Frontal cortex (tissue), 4 donors: ENCODE data around the gene CTSZ. TPM values are rescaled to one million over a fixed set of nuclear protein-coding genes. Genes with fewer than 3 reads are reported as not detected.
A peak's percentile ranks its signal among the peaks of the same experiment; 100 is the strongest.
"Not testable (repeated sequence)": the region's sequence is repeated elsewhere in the genome, so short reads cannot be mapped to it uniquely, and the experiment has no call there.

Experiments used
- DNase-seq, 2 donors: peaks; one replicate each; pipeline ENCODE4 v3.0.0; 2012; ENCODE audit warnings: low spot score in 2 of 2
- FAIRE-seq: peaks from 2 replicates; lab custom pipeline; 2012; peaks lifted over from hg19 to GRCh38; lab: Jason Lieb, UNC
- total RNA-seq: library from RNA; depleted of rRNA; stranded (reverse); fragments of >200 nt; gene quantifications from one replicate; pipeline ENCODE4 v1.2.3, GENCODE V29; 2014
- donor health status: control.
- donor health status: control.
- donor health status: control.

CTSZ gene
- total RNA-seq, 1 donor from 2014 or later, result 10.6 TPM

DNA sequence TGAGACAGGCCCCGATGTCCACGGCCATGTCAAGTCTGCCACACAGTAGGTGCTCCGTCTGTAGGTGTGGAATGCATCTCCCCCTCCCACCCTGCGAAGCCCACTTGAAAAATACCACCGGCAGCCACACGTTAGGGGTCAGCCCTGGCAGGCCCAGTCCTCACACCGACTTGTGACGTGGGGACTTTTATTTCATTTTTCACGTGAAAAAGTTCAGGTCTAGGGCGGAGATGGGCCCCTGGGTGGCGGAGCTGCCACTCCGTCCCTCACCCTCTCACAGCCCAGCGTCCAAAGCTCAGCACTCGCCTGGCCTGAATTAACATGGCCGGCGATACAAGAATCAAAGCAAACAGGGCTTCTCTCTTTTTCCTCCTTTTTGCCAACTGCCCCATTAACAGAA lies 8.4 kb upstream of the CTSZ start:
- FAIRE-seq, result no peak
- DNase-seq, result no peak

DNA sequence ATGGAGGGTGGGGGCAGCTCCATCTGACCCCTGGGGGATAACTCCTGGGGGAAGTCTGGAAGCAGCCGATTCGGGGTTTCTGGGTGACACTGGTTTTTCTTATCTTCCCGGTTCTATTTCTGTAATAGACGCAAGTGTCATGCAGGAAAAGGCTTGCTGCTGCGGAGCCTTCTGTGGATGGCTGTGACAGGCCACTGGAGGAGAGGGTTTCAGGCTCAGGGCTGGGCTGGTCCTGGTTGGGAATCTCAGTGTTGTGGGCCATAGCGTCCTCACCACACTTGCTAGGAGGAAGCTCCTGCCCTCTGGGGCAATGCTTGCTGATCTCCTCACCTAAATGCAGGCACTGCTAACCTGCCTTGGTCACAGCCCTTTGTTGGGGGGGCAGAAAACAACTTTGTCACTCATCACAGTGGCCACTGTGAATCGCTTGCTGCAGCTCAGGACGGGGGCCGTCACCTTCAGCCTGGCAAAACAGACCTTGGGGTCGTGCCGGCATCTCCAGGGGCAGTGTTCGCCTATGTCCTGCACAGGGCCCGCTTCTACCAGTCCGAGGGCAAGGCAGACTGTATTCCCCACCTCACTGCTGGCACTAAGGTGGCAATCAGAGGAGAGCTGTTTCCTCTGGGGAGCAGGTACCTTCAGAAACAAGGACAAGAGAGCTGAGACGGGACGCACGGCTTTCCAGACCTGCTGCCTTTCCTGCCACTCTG lies 7.8 kb upstream of the CTSZ start:
- DNase-seq, result no peak

DNA sequence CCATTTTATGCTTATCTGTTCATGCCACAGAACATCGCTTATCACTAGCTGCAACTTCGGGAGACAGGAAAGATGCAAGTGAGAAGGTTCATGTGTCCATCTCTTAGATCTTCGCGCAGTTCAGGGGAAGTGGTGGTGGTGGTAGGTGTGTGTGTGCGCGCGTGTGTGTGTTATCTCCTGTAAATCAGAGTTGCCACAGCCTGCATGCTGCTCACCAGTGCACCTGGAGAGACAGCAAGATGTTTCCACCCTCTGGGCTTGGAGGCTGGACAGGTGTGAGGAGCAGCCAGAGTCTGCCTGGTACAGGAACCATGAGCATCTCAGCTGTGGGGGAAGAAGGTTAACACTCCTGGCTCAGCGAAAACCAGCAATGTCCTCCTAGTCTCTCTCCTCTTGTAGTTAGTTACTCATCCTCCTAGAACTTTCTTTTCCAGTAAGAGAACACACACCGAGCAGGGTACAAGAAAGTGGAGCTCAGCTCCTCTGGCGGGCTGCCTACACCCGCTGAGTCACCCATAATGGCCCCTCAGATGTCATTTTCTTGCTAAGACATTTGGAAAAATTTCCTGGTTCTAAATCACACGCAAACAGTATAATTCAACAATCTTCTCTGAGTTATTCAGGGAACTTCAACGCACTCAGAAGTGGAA lies 7.0 kb upstream of the CTSZ start:
- no peak for DNase-seq

More for the DNA sequence above, 7.8 kb upstream of the CTSZ start:
- no peak for FAIRE-seq

DNA sequence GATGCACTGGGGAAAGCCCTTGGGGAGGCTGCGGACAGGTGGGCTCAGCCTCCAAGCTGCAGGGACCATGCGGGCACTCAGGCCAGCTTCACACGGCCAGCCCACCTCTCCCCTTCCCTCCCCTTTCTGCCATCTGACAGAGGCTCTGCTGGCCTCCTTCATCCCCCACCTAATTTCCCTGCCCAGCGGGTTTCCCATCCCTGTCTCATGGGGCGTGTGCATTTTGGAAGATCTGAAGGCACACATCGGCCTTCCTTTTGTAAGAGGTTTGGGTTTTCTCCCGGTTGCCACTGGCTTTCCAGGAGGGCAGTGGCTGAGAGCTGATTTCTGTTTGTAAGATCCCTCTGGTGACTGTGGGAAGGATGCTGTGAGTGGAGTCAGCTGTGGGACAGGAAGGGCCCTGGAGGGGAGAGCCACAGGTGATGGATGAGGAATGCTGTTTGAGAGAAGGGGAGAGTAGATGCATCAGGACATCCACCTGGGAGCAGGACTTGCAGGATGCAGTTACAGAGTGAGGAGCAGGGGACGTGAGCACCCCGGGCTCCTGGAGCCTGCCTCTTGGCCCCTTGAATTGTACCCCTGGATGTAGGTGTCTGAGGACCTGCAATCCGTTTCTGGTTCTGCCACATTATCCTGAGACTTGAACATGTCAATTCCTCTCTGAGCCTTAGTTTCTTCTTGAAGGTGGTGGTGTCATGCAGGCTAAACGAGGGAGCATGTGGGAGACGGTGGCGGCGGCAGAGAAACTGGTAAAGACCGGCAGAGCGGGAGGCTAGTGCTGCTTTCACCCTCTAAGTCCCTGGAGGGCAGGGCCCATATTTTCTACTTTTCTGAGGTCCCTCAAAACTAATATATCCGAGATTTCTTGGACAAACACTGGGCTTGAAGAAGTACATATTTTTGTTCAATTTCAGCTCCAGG lies 6.2 kb upstream of the CTSZ start:
- FAIRE-seq (no peak), DNase-seq (no peak)

More for the DNA sequence above, 7.0 kb upstream of the CTSZ start:
- no peak for FAIRE-seq

DNA sequence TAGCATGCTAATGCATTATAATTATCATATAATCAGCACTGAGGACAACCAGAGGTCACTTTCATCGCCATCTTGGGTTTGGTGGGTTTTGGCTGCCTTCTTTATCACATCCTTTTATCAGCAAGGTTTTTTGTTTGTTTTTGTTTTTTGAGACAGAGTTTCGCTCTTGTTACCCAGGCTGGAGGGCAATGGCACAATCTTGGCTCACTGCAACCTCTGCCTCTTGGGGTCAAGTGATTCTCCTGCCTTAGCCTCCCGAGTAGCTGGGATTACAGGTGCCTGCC lies 4.8 kb upstream of the CTSZ start:
- not testable (repeated sequence) for FAIRE-seq, DNase-seq

DNA sequence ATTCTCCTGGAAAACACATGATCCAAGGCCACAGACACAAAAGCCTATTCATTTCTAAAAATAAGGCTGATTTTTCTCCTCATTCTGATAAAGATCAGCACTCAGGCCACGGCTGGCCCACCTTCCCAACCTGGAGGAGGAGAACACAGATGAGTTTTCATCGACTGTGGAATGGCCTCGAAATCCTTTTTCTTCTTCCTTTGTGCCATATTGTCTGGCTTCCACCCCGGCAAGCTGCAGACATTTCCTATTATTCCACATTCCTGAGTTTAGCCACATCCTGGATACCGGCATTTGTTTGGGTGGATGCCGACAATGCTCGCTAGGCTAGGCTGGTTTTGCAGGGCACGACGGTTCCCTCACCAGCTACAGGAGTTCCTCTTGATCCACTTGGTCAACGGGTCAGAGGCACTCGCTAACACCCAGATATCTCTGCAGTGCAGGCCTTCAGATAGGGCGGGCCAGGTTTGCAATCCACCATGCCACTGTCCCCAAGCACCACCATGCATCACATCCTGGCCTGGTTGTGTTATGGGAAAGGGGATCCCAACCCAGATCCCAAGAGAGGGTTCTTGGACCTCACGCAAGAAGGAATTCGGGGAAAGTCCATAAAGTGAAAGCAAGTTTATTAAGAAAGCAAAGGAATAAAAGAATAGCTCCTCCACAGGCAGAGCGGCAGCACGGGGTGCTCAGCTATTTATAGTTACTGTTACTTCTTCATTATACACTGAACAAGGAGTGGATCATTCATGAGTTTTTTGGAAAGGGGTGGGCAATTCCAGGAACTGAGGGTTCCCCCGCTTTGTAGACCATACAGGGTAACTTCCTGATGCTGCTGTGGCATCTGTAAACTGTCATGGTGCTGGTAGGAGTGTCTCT lies 4.2 kb upstream of the CTSZ start:
- FAIRE-seq (no peak), DNase-seq (no peak)

DNA sequence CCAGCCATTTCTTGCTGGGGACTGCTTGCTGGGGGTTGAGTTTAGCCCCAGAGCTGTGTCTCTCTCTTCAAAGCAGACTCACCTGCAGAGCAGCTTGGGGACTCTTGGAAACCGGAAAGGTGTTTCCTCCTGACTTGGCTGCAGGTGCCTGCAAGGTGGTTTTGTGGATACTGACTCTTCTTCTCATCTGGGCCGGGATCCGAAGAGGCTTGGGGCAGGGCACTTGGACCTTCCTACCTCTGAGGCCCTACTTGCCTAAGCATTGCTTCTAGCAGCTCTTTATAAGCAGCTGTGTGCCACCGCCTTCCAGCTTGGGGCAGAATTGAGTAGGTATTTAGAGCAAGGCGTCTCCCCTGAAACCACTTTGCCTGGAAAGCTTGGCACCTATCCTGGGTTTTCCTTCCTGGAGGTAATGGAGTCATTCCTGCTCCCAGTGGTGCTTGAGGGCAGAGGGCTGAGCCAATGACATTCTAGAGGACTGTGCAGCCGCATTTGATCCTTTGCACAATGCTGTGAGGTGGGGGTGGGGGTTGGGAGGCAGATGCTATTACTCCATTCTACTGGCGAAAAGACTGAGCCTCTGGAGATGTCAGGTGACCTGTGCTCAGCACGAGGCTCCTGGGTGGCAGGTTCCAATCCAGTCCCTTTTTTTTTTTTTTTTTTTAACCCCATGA lies 3.4 kb upstream of the CTSZ start:
- FAIRE-seq (no peak), DNase-seq (no peak)

DNA sequence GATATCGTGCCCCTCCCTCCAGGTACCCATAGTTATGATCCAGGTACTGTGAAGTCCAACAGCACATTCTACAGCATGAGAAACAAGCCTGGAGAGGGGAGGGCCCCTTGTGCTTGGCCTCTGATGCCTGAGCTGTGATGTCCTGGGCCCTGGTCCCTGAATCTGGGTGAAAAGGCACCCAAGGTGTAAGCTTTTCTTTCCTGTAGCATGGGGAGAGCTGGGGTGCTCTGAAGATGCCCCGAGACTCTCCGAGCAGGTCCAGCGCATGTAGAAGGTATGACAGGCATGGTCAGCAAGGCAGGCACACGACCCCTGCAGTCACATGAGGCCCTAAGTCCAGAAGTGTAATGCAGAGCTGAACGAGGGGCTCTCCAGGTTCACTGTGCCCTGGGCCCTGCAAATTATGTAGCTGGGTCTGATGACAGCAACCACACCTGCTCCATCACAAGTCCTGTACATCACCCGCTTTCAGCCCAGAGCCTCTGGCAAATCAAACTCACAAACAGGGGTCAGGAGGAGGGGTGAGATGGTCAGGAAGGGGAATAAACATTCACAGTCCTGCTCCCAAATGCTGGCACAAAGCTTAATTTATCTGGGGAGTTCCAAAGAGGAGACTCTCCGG lies 1.8 kb upstream of the CTSZ start:
- DNase-seq, result no peak
- no peak for FAIRE-seq

DNA sequence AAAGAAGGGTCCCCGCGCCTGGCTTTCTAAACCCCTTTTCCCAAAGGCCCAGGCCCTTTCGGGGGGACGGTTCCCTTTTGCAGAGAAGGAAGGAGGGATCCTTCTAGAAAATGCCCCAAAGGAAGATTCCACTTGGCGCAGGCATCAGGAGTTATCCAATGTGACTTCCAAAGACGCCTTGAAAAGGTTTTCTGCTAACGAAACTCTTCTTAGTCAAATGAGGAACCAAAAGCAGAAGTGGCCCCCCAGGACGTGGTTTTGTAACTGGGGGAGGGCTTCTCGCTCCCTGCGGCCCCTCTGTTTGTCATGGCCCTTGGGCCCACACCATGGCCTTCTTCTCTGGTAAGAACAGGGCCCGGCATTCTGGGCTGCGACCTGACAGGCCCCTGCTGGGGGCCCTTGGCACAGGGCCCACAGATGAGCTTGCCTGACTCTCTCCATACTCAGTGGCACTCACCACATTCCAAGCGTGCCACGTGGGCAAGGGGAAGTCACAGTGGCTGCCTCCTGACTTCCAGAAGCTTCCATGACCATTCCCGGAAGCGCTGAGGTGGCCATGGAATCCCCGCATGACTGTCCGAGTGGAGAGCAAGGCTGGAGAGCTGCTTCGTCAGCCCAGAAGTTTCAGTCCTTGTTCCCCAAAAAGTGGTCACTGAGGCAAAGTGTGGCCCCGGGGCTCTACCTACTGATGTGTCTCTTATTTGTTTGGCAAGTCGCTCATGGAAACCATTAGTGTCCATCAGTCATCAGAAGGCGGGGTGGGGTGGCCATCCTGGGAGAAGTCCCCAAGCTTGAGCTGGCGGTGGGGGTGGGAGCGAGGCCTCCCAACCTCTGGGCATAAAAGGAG lies 834 bp upstream of the CTSZ start:
- DNase-seq (no peak), FAIRE-seq (no peak)

DNA sequence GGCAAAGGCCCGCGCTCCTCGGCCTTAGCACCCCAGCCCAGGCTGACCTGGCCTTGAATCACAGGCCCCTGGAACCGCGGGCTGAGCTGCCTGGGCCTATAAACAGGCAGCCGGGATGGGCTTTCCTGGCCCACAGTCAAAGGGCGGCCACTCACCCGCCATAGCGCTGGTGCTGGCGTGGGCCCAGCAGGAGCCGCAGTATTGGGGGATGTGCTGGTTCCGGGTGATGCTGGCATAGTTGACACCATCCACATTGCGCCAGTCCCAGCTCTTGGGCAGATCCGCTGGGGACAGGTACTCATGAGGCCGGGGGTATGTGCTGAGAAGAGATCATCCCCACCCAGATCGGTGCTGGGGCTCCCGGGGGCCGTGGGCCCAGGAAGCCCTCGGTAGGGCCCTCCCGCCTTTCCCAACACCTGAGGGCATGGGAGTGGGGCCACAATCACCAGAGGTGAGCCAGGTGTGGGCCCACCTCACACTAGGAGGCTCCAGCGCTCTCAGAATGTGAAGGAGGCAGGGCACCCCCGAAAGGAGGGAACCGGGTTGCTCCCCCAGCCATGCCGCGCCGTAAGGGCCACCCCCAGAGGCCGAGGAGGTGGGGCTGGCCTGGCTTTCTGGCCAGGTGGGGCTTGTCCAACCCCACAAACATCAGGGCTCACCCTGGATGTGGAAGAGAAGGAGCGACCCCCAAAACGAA lies 739 bp downstream of the CTSZ start:
- DNase-seq, result no peak
- FAIRE-seq, result no peak

DNA sequence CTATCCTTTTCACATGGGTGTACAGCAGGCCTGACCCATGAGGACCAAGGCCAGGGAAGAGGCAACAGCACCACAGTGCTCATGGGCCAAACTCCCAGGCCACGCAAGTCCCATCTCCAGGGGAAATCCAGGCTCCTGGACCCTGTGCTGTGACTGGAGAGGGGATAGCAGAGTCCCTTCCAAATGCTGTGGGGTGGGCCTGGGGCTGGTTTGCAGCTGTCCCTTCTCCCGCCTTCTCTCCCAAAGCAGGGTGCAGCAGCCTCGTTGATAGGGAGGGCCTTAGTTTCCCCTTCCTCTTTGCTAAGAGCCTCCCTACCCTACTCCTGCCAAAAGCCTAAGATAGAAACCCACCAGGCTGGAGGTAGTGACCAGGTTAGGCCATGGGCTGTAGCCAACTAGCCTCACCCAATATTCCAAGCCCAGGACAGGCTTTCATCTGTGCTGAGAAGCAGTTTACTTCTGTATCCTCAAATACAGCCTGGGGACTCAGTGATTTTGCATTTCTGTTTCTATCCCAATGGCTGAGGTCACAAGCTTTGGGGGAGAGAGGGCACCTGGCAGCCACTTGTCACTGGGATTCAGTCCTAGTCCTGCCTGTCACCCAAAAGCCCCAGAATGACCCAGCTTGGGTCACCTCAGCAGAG lies 1.4 kb downstream of the CTSZ start:
- DNase-seq (no peak), FAIRE-seq (no peak)

DNA sequence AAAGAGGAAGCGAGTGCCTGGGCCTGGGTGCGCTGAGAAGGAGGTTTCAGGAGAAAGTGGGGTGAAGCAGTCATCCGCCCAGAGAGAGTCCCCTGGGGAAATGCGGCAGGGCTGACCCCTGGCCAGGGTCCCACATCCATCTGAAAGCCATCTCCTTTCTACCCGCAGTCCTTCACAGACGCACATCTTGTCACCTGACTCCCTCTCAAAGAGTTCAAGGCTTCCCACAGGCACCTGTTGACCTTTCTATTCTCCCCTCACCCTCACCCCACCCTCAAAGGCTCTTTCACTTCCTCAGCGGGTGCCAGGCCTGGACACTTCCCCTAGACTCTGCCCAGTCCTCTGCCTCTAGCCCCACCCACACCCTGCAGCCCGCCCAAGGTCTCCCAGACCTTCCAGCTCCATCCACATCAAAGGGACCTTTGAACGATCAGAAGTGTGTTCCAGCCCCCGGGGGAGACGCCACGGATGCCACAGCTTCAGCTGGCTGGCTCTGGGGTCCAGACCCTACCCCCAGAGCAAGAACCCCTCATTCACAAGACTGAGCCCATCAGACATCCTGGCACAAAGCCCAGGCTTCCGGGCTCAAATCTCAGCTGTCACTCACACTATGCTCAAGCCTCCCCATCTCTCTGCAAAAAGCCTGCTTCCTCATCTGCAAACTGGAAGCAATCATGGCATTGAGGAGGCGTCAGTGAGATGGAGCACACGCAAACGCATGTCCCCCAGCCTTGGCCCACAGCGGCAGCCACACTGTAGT lies 2.1 kb downstream of the CTSZ start:
- peak in 1 of 2 donors; percentile 37 for DNase-seq
- FAIRE-seq, result no peak

DNA sequence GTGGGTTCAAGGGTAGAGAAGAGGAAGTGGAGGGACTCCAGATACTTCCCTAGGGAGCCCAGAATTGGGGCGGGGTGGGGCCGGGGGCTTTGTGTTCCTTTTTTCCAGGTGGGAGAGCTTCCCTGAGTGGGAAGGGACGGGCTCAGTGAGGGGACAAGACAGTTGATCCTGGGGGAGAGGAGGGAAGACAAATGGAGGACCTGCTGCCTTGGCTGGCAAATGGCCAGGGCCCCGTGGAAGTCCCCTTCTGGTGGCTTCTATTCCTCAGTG lies 2.6 kb downstream of the CTSZ start:
- DNase-seq (no peak), FAIRE-seq (no peak)

DNA sequence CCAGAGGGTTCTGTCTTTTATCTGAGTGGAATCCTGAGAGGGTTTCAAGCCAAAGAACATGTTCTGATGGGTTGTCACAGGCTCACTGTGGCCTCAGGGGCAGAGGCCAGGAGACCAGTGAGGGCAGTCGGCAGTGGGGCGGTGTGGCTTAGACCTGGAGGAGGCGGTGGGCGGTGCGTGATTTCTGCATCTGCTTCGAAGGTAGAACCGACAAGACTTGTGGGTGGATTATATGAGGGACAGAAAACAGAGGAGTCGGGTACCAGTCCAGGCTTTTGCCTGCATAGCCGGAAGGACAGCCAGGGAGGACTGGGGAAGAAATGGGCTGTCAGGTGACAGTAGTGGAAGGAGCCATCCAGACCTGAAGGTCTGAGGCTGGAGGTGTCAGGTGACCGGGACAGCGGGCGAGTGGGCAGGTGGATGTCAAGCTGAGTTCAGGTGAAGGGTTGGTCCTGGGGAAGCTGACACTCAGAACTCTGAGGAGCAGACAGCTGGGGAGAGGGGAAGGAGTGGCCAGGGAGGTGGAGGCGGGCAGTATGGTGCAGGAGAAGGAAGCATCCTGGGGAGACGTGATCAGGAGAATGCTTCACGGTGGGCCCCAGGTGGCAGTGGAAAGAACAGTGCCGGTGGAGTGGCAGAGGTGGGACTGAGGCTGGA lies 3.1 kb downstream of the CTSZ start:
- DNase-seq (peak in 1 of 2 donors; percentile 33), FAIRE-seq (no peak)

DNA sequence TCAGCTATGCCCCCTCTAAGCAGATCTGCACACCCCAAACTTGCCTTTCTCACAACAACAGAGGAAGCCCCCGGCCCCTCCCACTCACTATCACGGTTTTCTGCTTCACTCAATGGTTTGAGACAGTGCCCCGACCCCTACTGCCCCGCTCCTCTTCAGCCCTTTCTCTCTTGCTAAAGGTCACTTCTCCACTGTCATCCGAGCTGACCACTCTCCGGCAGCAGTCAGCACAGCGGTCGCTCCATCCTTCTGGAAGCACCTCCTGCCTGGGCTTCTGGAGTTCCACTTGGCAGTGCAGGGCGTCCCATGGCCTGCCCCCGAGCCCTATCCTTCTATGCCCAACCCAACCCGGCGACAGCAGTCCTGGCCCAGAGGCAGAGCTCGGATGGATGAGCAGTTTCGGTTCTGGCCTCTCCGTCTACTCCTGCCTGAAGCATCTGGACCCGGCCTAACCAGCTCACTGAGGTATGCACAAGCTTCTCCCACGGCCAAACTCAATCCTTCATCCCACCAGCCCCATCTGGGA lies 4.1 kb downstream of the CTSZ start:
- no peak for FAIRE-seq

DNA sequence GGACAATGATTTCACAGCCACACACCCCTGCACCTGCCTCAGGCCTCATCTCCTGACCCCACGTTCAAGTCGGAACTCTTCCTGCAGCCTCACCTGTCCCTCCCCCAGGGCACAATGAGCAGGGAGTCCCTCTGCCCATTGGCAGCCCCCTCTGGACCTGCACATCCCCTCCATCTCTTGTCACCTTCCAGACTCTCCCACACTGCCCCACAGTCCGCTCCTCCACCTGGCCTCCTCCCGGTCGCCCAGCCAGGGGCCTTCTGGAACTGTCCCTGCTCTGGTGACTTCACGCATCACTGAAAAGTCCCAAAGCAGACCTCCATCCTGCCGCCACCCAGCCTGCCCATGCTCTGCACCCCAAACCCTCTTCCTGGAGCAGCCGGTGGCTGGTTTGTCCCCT lies 4.7 kb downstream of the CTSZ start:
- no peak for DNase-seq
- no peak for FAIRE-seq

More for the DNA sequence above, 4.1 kb downstream of the CTSZ start:
- DNase-seq, result no peak
